ENCODE measurements around the gene ISCA1.

The ISCA1 gene

DNA sequence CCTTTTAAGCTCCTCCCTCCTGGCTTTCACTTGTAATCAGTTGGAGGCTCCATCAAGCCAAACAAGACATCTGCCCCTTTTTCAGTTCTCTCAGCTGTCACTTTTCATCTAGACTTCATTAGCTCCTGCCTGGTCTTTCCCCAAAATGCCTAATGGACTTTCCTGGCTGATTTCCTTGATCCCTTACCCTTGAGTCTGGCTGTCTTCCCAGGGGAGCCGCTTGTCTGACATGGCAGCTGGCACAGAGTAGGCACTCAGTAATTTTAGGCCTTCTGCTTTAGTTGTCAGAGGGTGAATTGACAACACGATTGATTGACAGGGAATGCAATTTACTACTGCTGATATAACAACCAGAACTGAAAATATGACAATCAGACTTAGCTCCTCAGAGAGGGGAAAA is 24.9 kb downstream of the ISCA1 start:
- no peak overlapping the region for H3K4me3 ChIP-seq (ENCODE audit: control insufficient read depth in 1 of 7, extremely low read depth in 1 of 7, insufficient read depth in 4 of 7, low read depth in 2 of 7, low read length in 6 of 7)
- WGBS (ENCODE audit: insufficient coverage): 100% methylated on average over 2 of the region's 2 CpGs
- peaks cover 0 to 10% (median 7%) of the 10 kb centered on the region in 5 experiments for H3K9me3 ChIP-seq (ENCODE audit: control extremely low read depth in 1 of 5, control insufficient read depth in 4 of 5, insufficient read depth in 2 of 5, low read depth in 1 of 5, low read length in 4 of 5)
- peaks cover 0 to 4% (median under 1%) of the 10 kb centered on the region in 4 experiments for H3K36me3 ChIP-seq (ENCODE audit: control insufficient read depth in 4 of 4, insufficient read depth in 4 of 4, low read length in 3 of 4)
- H3K27me3 ChIP-seq (replicated peaks in 2 of 5; ENCODE audit: control insufficient read depth in 4 of 5, insufficient read depth in 5 of 5, low read length in 4 of 5): no peaks in the 10 kb centered on the region
- ChIA-PET POLR2A (no interaction called here), CTCF (interaction anchor here (1.1 kb wide), 1 partner anchor 15 kb away, joined by 4 read pairs; no protein-coding TSS in a partner anchor)
- H3K27ac ChIP-seq (ENCODE audit: insufficient read depth in 1 of 2, low read depth in 1 of 2, low read length in 2 of 2, poor library complexity in 1 of 2, severe bottlenecking in 2 of 2): no peak overlapping the region
- no peak for DNase-seq
- no peaks in the 10 kb centered on the region for H3K4me1 ChIP-seq (ENCODE audit: control extremely low read depth in 1 of 4, control insufficient read depth in 4 of 4, insufficient read depth in 4 of 4, low read length in 3 of 4)

- Histone ChIP-seq H3K36me3 (ENCODE audit: control insufficient read depth in 4 of 4, insufficient read depth in 4 of 4, low read length in 3 of 4) (peaks cover 0 to 2% (median 0%) of the 10 kb centered on the region in 4 experiments), H3K27me3 (replicated peaks in 2 of 5; ENCODE audit: control insufficient read depth in 4 of 5, insufficient read depth in 5 of 5, low read length in 4 of 5) (no peaks in the 10 kb centered on the region), H3K4me3 (ENCODE audit: control insufficient read depth in 1 of 7, extremely low read depth in 1 of 7, insufficient read depth in 4 of 7, low read depth in 2 of 7, low read length in 6 of 7) (no peak overlapping the region), H3K4me1 (ENCODE audit: control extremely low read depth in 1 of 4, control insufficient read depth in 4 of 4, insufficient read depth in 4 of 4, low read length in 3 of 4) (no peaks in the 10 kb centered on the region), H3K9me3 (ENCODE audit: control extremely low read depth in 1 of 5, control insufficient read depth in 4 of 5, insufficient read depth in 2 of 5, low read depth in 1 of 5, low read length in 4 of 5) (peaks cover 0 to 11% (median 7%) of the 10 kb centered on the region in 5 experiments), H3K27ac (ENCODE audit: insufficient read depth in 1 of 2, low read depth in 1 of 2, low read length in 2 of 2, poor library complexity in 1 of 2, severe bottlenecking in 2 of 2) (no peak overlapping the region)
- POLR2A ChIA-PET: no interaction called here
- WGBS (ENCODE audit: insufficient coverage): 100% methylated on average over 1 of the region's 3 CpGs
- DNase-seq: no peak
- CTCF ChIA-PET: interaction anchor here (0.9 kb wide), 1 partner anchor 14 kb away, joined by 3 read pairs; no protein-coding TSS in a partner anchor
These were observed 25.7 kb downstream of the ISCA1 start for GRCh38 chr9:86256653-86257052.

- H3K9me3 ChIP-seq (ENCODE audit: control extremely low read depth in 1 of 5, control insufficient read depth in 4 of 5, insufficient read depth in 2 of 5, low read depth in 1 of 5, low read length in 4 of 5): peaks cover 0 to 11% (median 7%) of the 10 kb centered on the region in 5 experiments
- no peak overlapping the region for H3K4me3 ChIP-seq (ENCODE audit: control insufficient read depth in 1 of 7, extremely low read depth in 1 of 7, insufficient read depth in 4 of 7, low read depth in 2 of 7, low read length in 6 of 7)
- no peaks in the 10 kb centered on the region for H3K36me3 ChIP-seq (ENCODE audit: control insufficient read depth in 4 of 4, insufficient read depth in 4 of 4, low read length in 3 of 4)
- WGBS (ENCODE audit: insufficient coverage): 100% methylated on average over 2 of the region's 3 CpGs
- DNase-seq: no peak
- ChIA-PET CTCF (no interaction called here), POLR2A (no interaction called here)
- no peak overlapping the region for H3K27ac ChIP-seq (ENCODE audit: insufficient read depth in 1 of 2, low read depth in 1 of 2, low read length in 2 of 2, poor library complexity in 1 of 2, severe bottlenecking in 2 of 2)
- no peaks in the 10 kb centered on the region for H3K4me1 ChIP-seq (ENCODE audit: control extremely low read depth in 1 of 4, control insufficient read depth in 4 of 4, insufficient read depth in 4 of 4, low read length in 3 of 4)
- H3K27me3 ChIP-seq (replicated peaks in 2 of 5; ENCODE audit: control insufficient read depth in 4 of 5, insufficient read depth in 5 of 5, low read length in 4 of 5): no peaks in the 10 kb centered on the region
These were observed 28.8 kb downstream of the ISCA1 start for GRCh38 chr9:86253577-86253976.

DNA sequence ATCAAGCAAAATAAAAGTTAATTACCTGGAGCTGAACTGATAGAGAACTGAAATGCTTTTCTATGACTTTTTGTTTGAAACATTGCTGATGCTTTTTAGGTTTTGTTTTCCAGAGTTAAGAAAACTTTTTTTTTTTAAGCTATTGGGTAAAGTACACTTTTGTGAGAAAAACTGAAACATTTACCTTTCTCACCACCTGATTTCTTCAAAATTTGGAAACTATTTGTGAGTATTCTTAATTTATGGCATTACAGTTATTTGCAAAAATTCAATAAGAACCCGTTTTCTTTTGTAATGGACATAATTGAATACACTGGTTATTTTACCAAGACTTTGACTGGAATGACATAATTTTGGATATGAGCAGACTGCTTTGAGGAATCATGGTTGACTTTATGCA is 29.5 kb downstream of the ISCA1 start:
- CTCF ChIA-PET: no interaction called here
- WGBS (ENCODE audit: insufficient coverage): no CpG with 5 or more reads among the region's 1 CpG

DNA sequence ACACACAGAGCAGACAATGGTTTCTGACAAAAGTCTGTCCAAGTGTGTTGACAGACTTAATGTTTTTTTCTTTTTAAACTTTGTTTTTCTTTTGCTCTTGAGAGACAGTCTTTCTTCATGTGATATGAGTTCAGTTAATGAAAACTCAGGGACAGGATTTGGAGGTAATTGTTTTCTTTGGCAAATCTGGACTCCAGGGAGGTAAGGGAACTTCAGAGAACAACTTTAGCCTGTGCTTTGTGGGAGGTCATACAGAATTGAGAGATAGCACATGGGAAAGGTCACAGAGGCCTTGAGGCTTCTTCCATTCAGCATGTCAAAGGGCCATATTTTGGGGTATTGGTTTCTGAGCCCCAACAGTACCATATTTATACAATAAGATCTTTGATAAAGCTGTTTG is 32.2 kb downstream of the ISCA1 start:
- POLR2A ChIA-PET: no interaction called here

More for the DNA sequence above, 29.5 kb downstream of the ISCA1 start:
- peaks cover 0 to 11% (median 7%) of the 10 kb centered on the region in 5 experiments for H3K9me3 ChIP-seq (ENCODE audit: control extremely low read depth in 1 of 5, control insufficient read depth in 4 of 5, insufficient read depth in 2 of 5, low read depth in 1 of 5, low read length in 4 of 5)
- H3K36me3 ChIP-seq (ENCODE audit: control insufficient read depth in 4 of 4, insufficient read depth in 4 of 4, low read length in 3 of 4): no peaks in the 10 kb centered on the region
- POLR2A ChIA-PET: no interaction called here
- no peaks in the 10 kb centered on the region for H3K27me3 ChIP-seq (replicated peaks in 2 of 5; ENCODE audit: control insufficient read depth in 4 of 5, insufficient read depth in 5 of 5, low read length in 4 of 5)
- no peaks in the 10 kb centered on the region for H3K4me1 ChIP-seq (ENCODE audit: control extremely low read depth in 1 of 4, control insufficient read depth in 4 of 4, insufficient read depth in 4 of 4, low read length in 3 of 4)
- H3K27ac ChIP-seq (ENCODE audit: insufficient read depth in 1 of 2, low read depth in 1 of 2, low read length in 2 of 2, poor library complexity in 1 of 2, severe bottlenecking in 2 of 2): no peak overlapping the region
- no peak overlapping the region for H3K4me3 ChIP-seq (ENCODE audit: control insufficient read depth in 1 of 7, extremely low read depth in 1 of 7, insufficient read depth in 4 of 7, low read depth in 2 of 7, low read length in 6 of 7)
- DNase-seq: peak; percentile 4 to 25 (median 12)

GRCh38 chr9:86248746-86249145 is 33.6 kb downstream of the ISCA1 start:
- peaks cover 0 to 13% (median 7%) of the 10 kb centered on the region in 5 experiments for H3K9me3 ChIP-seq (ENCODE audit: control extremely low read depth in 1 of 5, control insufficient read depth in 4 of 5, insufficient read depth in 2 of 5, low read depth in 1 of 5, low read length in 4 of 5)
- H3K27me3 ChIP-seq (replicated peaks in 2 of 5; ENCODE audit: control insufficient read depth in 4 of 5, insufficient read depth in 5 of 5, low read length in 4 of 5): no peaks in the 10 kb centered on the region
- H3K4me1 ChIP-seq (ENCODE audit: control extremely low read depth in 1 of 4, control insufficient read depth in 4 of 4, insufficient read depth in 4 of 4, low read length in 3 of 4): no peaks in the 10 kb centered on the region
- H3K4me3 ChIP-seq (ENCODE audit: control insufficient read depth in 1 of 7, extremely low read depth in 1 of 7, insufficient read depth in 4 of 7, low read depth in 2 of 7, low read length in 6 of 7): no peak overlapping the region
- DNase-seq: no peak
- WGBS (ENCODE audit: insufficient coverage): no CpG with 5 or more reads among the region's 4 CpGs
- ChIA-PET CTCF (no interaction called here), POLR2A (no interaction called here)
- no peaks in the 10 kb centered on the region for H3K36me3 ChIP-seq (ENCODE audit: control insufficient read depth in 4 of 4, insufficient read depth in 4 of 4, low read length in 3 of 4)
- H3K27ac ChIP-seq (ENCODE audit: insufficient read depth in 1 of 2, low read depth in 1 of 2, low read length in 2 of 2, poor library complexity in 1 of 2, severe bottlenecking in 2 of 2): no peak overlapping the region

More for the DNA sequence above, 32.2 kb downstream of the ISCA1 start:
- H3K4me3 ChIP-seq (ENCODE audit: control insufficient read depth in 1 of 7, extremely low read depth in 1 of 7, insufficient read depth in 4 of 7, low read depth in 2 of 7, low read length in 6 of 7): no peak overlapping the region
- no peak overlapping the region for H3K27ac ChIP-seq (ENCODE audit: insufficient read depth in 1 of 2, low read depth in 1 of 2, low read length in 2 of 2, poor library complexity in 1 of 2, severe bottlenecking in 2 of 2)
- no peaks in the 10 kb centered on the region for H3K4me1 ChIP-seq (ENCODE audit: control extremely low read depth in 1 of 4, control insufficient read depth in 4 of 4, insufficient read depth in 4 of 4, low read length in 3 of 4)
- no peaks in the 10 kb centered on the region for H3K36me3 ChIP-seq (ENCODE audit: control insufficient read depth in 4 of 4, insufficient read depth in 4 of 4, low read length in 3 of 4)
- no peaks in the 10 kb centered on the region for H3K27me3 ChIP-seq (replicated peaks in 2 of 5; ENCODE audit: control insufficient read depth in 4 of 5, insufficient read depth in 5 of 5, low read length in 4 of 5)
- peaks cover 0 to 14% (median 7%) of the 10 kb centered on the region in 5 experiments for H3K9me3 ChIP-seq (ENCODE audit: control extremely low read depth in 1 of 5, control insufficient read depth in 4 of 5, insufficient read depth in 2 of 5, low read depth in 1 of 5, low read length in 4 of 5)
- CTCF ChIA-PET: no interaction called here
- no peak for DNase-seq

DNA sequence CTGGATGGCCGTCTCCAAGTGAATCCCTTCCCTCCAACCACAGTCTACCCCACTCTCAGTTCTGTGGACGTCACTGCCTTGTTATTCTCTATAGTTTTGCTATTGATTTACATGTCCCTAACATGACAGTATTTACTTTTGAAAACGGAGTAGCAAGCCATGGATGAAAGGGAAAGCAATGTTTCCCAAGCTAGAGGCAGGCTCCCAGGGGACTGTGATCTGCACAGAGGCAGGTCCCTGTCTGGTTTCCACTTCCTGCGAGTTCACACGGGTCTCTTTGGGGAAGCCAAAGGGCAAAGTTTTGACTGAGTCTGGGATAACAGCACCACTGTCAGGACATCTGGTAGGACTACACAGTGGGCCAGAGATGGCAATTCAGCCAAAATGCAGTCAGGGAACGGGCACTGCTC is 35.6 kb downstream of the ISCA1 start:
- WGBS (ENCODE audit: insufficient coverage): 57% methylated on average over 3 of the region's 6 CpGs
- peaks cover 0 to 3% (median 0%) of the 10 kb centered on the region in 5 experiments for H3K9me3 ChIP-seq (ENCODE audit: control extremely low read depth in 1 of 5, control insufficient read depth in 4 of 5, insufficient read depth in 2 of 5, low read depth in 1 of 5, low read length in 4 of 5)
- H3K27ac ChIP-seq (ENCODE audit: insufficient read depth in 1 of 2, low read depth in 1 of 2, low read length in 2 of 2, poor library complexity in 1 of 2, severe bottlenecking in 2 of 2): no peak overlapping the region
- ChIA-PET POLR2A (no interaction called here), CTCF (interaction anchor here (1.0 kb wide), 1 partner anchor 9 kb away, joined by 3 read pairs; no protein-coding TSS in a partner anchor)
- no peaks in the 10 kb centered on the region for H3K36me3 ChIP-seq (ENCODE audit: control insufficient read depth in 4 of 4, insufficient read depth in 4 of 4, low read length in 3 of 4)
- H3K4me1 ChIP-seq (ENCODE audit: control extremely low read depth in 1 of 4, control insufficient read depth in 4 of 4, insufficient read depth in 4 of 4, low read length in 3 of 4): peaks cover 0 to 13% (median 4%) of the 10 kb centered on the region in 4 experiments
- H3K4me3 ChIP-seq (ENCODE audit: control insufficient read depth in 1 of 7, extremely low read depth in 1 of 7, insufficient read depth in 4 of 7, low read depth in 2 of 7, low read length in 6 of 7): no peak overlapping the region
- no peaks in the 10 kb centered on the region for H3K27me3 ChIP-seq (replicated peaks in 2 of 5; ENCODE audit: control insufficient read depth in 4 of 5, insufficient read depth in 5 of 5, low read length in 4 of 5)
- no peak for DNase-seq

All from common myeloid progenitor, CD34-positive (primary cell).